Upper lobe of left lung (tissue), 6 donors: ENCODE results near the gene LRRC36. TPM values are rescaled to one million over a fixed set of nuclear protein-coding genes. Genes with fewer than 3 reads are reported as not detected.

Experiments
- ATAC-seq, 2 donors: fragments of 200-7000 bp; cut with Tn5 transposase; one replicate each; pipeline ENCODE4 v1.9.1; 2022; ENCODE audit warnings: mild to moderate bottlenecking in 2 of 2, moderate library complexity in 2 of 2; ENCODE audit not compliant: low FRiP score in 2 of 2
- DNase-seq, 2 donors: peaks; one replicate each; pipeline ENCODE4 v3.0.0-alpha.2; 2019 to 2020
- H3K27ac ChIP-seq, 4 donors: fragments of 200-600 bp; sonication (generic); one replicate each; pipeline ENCODE4 v1.5.1; 2016 to 2019
- H3K27me3 ChIP-seq, 4 donors: fragments of 200-600 bp; sonication (generic); one replicate each; pipeline ENCODE4 v1.5.1; 2017 to 2019
- H3K36me3 ChIP-seq, 4 donors: fragments of 200-600 bp; sonication (generic); one replicate each; pipeline ENCODE4 v1.5.1; 2016 to 2019
- H3K4me1 ChIP-seq, 4 donors: fragments of 200-600 bp; sonication (generic); one replicate each; pipeline ENCODE4 v1.5.1; 2018 to 2019
- H3K4me3 ChIP-seq, 4 donors: fragments of 200-600 bp; sonication (generic); one replicate each; pipeline ENCODE4 v1.5.1; 2017 to 2019; ENCODE audit warnings: mild to moderate bottlenecking in 2 of 4, moderate library complexity in 1 of 4
- H3K9me3 ChIP-seq, 4 donors: fragments of 200-600 bp; sonication (generic); one replicate each; pipeline ENCODE4 v1.5.1; 2018 to 2019
- CTCF ChIP-seq, 6 experiments: fragments of 450-650 bp in 4 of 6; fragments of 200-600 bp in 2 of 6; sonication (generic) in 2 of 6; IDR thresholded peaks; one replicate each; pipeline ENCODE4 v1.5.1; 2016 to 2019; ENCODE audit warnings: antibody characterized with exemption in 6 of 6
- EP300 ChIP-seq, 4 donors: sonication (generic); formaldehyde crosslinking; IDR thresholded peaks; one replicate each; pipeline ENCODE4 v1.5.1; 2017; ENCODE audit warnings: antibody characterized with exemption in 4 of 4, control low read depth in 2 of 4
- POLR2A ChIP-seq, 4 donors: fragments of 450-650 bp; IDR thresholded peaks; one replicate each; pipeline ENCODE4 v1.5.1; 2016 to 2017; ENCODE audit warnings: antibody characterized with exemption in 4 of 4, mild to moderate bottlenecking in 2 of 4
- POLR2AphosphoS5 ChIP-seq, 2 donors: sonication (generic); formaldehyde crosslinking; IDR thresholded peaks; one replicate each; pipeline ENCODE4 v1.5.1; 2017; ENCODE audit warnings: antibody characterized with exemption in 2 of 2
- WGBS, 2 donors: methylation state at CpG; one replicate each; pipeline ENCODE4 v1.1.5; 2017 to 2018; 5-methylcytosine and 5-hydroxymethylcytosine counted together
- total RNA-seq, 6 donors: library from RNA; depleted of rRNA in 4 of 6; stranded (reverse); fragments of >200 nt in 4 of 6; gene quantifications; one replicate each; pipeline versions ENCODE4 v1.1.0 to v1.2.1, GENCODE V29; 2016 to 2021
- donor health status: DM: no; HTN: no; CAD: no; lungs with moderate emphysema.
- donor health status: DM: no; HTN: yes; CAD: no; lungs with severe emphysema.

LRRC36 gene
- total RNA-seq, 6 donors from 2014 or later, result 5.9 to 110 (median 22.8) TPM

GRCh38 chr16:67311607-67312488 is 14.8 kb upstream of the LRRC36 start:
- Histone ChIP-seq H3K27me3 (no peaks in the 10 kb centered on the region), H3K4me3 (no peak overlapping the region), H3K4me1 (peaks cover 4 to 7% (median 5%) of the 10 kb centered on the region in 4 donors), H3K9me3 (no peaks in the 10 kb centered on the region), H3K36me3 (no peaks in the 10 kb centered on the region), H3K27ac (peak overlapping the region in 2 of 4 donors; percentile 7 to 65)
- peak in 1 of 4 donors; percentile 24 for TF ChIP-seq EP300 (IDR thresholded peaks at IDR 0.05)
- no peak for TF ChIP-seq POLR2A (IDR thresholded peaks at IDR 0.05)
- TF ChIP-seq POLR2AphosphoS5 (IDR thresholded peaks at IDR 0.05), result peak in 1 of 2 donors; percentile 21
- no peak for TF ChIP-seq CTCF (IDR thresholded peaks at IDR 0.05)
- DNase-seq (no peak), ATAC-seq (peak; percentile 36 to 94)
- WGBS, 2 donors, result 45 to 52% methylated on average over 5 of the region's 5 CpGs

GRCh38 chr16:67312719-67313118 is 13.9 kb upstream of the LRRC36 start:
- DNase-seq (no peak), ATAC-seq (no peak)
- Histone ChIP-seq H3K36me3 (no peaks in the 10 kb centered on the region), H3K27me3 (no peaks in the 10 kb centered on the region), H3K9me3 (no peaks in the 10 kb centered on the region), H3K4me3 (no peak overlapping the region), H3K4me1 (peaks cover 4 to 7% (median 5%) of the 10 kb centered on the region in 4 donors), H3K27ac (peak overlapping the region in 2 of 4 donors; percentile 14 to 65)
- TF ChIP-seq POLR2A (IDR thresholded peaks at IDR 0.05) (no peak), CTCF (IDR thresholded peaks at IDR 0.05) (no peak), EP300 (IDR thresholded peaks at IDR 0.05) (no peak), POLR2AphosphoS5 (IDR thresholded peaks at IDR 0.05) (no peak)

GRCh38 chr16:67317853-67318252 is 8.8 kb upstream of the LRRC36 start:
- TF ChIP-seq POLR2A (IDR thresholded peaks at IDR 0.05) (no peak), CTCF (IDR thresholded peaks at IDR 0.05) (no peak), POLR2AphosphoS5 (IDR thresholded peaks at IDR 0.05) (no peak), EP300 (IDR thresholded peaks at IDR 0.05) (no peak)
- DNase-seq (no peak), ATAC-seq (no peak)
- no peak overlapping the region for H3K4me3 ChIP-seq
- no peak overlapping the region for H3K27ac ChIP-seq
- no peaks in the 10 kb centered on the region for H3K36me3 ChIP-seq
- H3K4me1 ChIP-seq, result peaks cover 0 to under 1% (median under 1%) of the 10 kb centered on the region in 4 donors
- H3K27me3 ChIP-seq, result no peaks in the 10 kb centered on the region
- H3K9me3 ChIP-seq, result no peaks in the 10 kb centered on the region

GRCh38 chr16:67326115-67326471 is 522 bp upstream of the LRRC36 start:
- 26 to 35% methylated on average over 9 to 11 of the region's 11 CpGs for WGBS, 2 donors
- Histone ChIP-seq H3K27me3 (no peaks in the 10 kb centered on the region), H3K9me3 (no peaks in the 10 kb centered on the region), H3K36me3 (no peaks in the 10 kb centered on the region), H3K4me1 (peaks cover 12 to 17% (median 14%) of the 10 kb centered on the region in 4 donors), H3K27ac (peak overlapping the region in 3 of 4 donors; percentile 56 to 75 (median 72)), H3K4me3 (peak overlapping the region in 3 of 4 donors; percentile 49 to 59 (median 50))
- DNase-seq (no peak), ATAC-seq (no peak)
- no peak for TF ChIP-seq POLR2A (IDR thresholded peaks at IDR 0.05)

GRCh38 chr16:67327743-67328142 is 1.1 kb downstream of the LRRC36 start:
- no peak overlapping the region for H3K27ac ChIP-seq
- TF ChIP-seq EP300 (IDR thresholded peaks at IDR 0.05), result no peak
- no peak for TF ChIP-seq POLR2A (IDR thresholded peaks at IDR 0.05)
- no peak for TF ChIP-seq CTCF (IDR thresholded peaks at IDR 0.05)
- TF ChIP-seq POLR2AphosphoS5 (IDR thresholded peaks at IDR 0.05), result no peak
- DNase-seq, result no peak
- H3K9me3 ChIP-seq, result no peaks in the 10 kb centered on the region
- H3K4me3 ChIP-seq, result no peak overlapping the region
- no peak for ATAC-seq
- H3K4me1 ChIP-seq, result peaks cover 12 to 17% (median 14%) of the 10 kb centered on the region in 4 donors
- 42 to 46% methylated on average over 3 of the region's 3 CpGs for WGBS, 2 donors
- no peaks in the 10 kb centered on the region for H3K36me3 ChIP-seq
- no peaks in the 10 kb centered on the region for H3K27me3 ChIP-seq
